PC-3 (cell line): ENCODE measurements around the gene ATXN10. TPM values are rescaled to one million over a fixed set of nuclear protein-coding genes. Genes with fewer than 3 reads are reported as not detected.

Experiments
- ATAC-seq: fragments of 200-7000 bp; cut with Tn5 transposase; 2 replicates; pipeline ENCODE4 v1.9.1; 2020; ENCODE audit warnings: mild to moderate bottlenecking, moderate library complexity
- BruUV-seq: library from RNA; stranded (reverse); fragments of 400-500 nt; replicated peaks from 2 replicates; lab custom pipeline; 2021; lab: Mats Ljungman, UMichigan
- CTCF ChIA-PET: fragments of 300-600 bp; sonication (Branson Sonifier 250); formaldehyde crosslinking; loops from one replicate; lab custom pipeline; 2022; ENCODE audit warnings: antibody characterized with exemption; lab: Charles Lee
- POLR2A ChIA-PET: fragments of 300-600 bp; sonication (Branson Sonifier 250); formaldehyde crosslinking; loops from one replicate; lab custom pipeline; 2022; ENCODE audit warnings: antibody characterized with exemption; ENCODE audit not compliant: unreplicated experiment; lab: Charles Lee
- DNase-seq: peaks from one replicate; pipeline ENCODE4 v3.0.0-alpha.2; 2015
- H2AFZ ChIP-seq: fragments of 300-600 bp; sonication (generic); 2 replicates; pipeline ENCODE4 v1.6.0; 2016; ENCODE audit warnings: antibody characterized with exemption, low read length
- H3F3A ChIP-seq: fragments of 300-600 bp; sonication (generic); one replicate; pipeline ENCODE4 v1.6.0; 2017; ENCODE audit warnings: antibody characterized with exemption, low read length, control low read depth, mild to moderate bottlenecking; ENCODE audit not compliant: unreplicated experiment
- H3K27ac ChIP-seq: fragments of 300-600 bp; sonication (generic); 2 replicates; pipeline ENCODE4 v1.5.1; 2016; ENCODE audit warnings: mild to moderate bottlenecking, low read length
- H3K27me3 ChIP-seq: fragments of 300-600 bp; sonication (generic); 2 replicates; pipeline ENCODE4 v1.6.1; 2016; ENCODE audit warnings: low read length, mixed read lengths
- H3K36me3 ChIP-seq: fragments of 300-600 bp; sonication (generic); 2 replicates; pipeline ENCODE4 v1.6.1; 2016; ENCODE audit warnings: low read depth, mixed run types, low read length, mixed read lengths
- H3K4me1 ChIP-seq: fragments of 300-600 bp; sonication (generic); 2 replicates; pipeline ENCODE4 v1.5.1; 2016; ENCODE audit warnings: low read length; ENCODE audit not compliant: insufficient read depth
- H3K4me2 ChIP-seq: fragments of 300-600 bp; sonication (generic); 2 replicates; pipeline ENCODE4 v1.6.0; 2016; ENCODE audit warnings: low read length
- H3K4me3 ChIP-seq: fragments of 300-600 bp; sonication (generic); 2 replicates; pipeline ENCODE4 v1.5.1; 2016; ENCODE audit warnings: mild to moderate bottlenecking, low read length, mixed read lengths
- H3K79me2 ChIP-seq: fragments of 300-600 bp; sonication (generic); 2 replicates; pipeline ENCODE4 v1.6.1; 2017; ENCODE audit warnings: low read length, mixed read lengths
- H3K9ac ChIP-seq: fragments of 300-600 bp; sonication (generic); 2 replicates; pipeline ENCODE4 v1.6.0; 2016; ENCODE audit warnings: mild to moderate bottlenecking, low read length
- H3K9me2 ChIP-seq: fragments of 300-600 bp; sonication (generic); replicated peaks from 2 replicates; pipeline ENCODE4 v1.6.1; 2016; ENCODE audit warnings: mixed run types, low read length, mixed read lengths
- H3K9me3 ChIP-seq: fragments of 300-600 bp; sonication (generic); 2 replicates; pipeline ENCODE4 v1.6.1; 2016; ENCODE audit warnings: low read length, mixed read lengths
- H4K20me1 ChIP-seq: fragments of 300-600 bp; sonication (generic); 2 replicates; pipeline ENCODE4 v1.6.1; 2016; ENCODE audit warnings: low read length, mixed read lengths
- CTCF ChIP-seq: fragments of 300-600 bp; sonication (generic); conservative IDR thresholded peaks from 2 replicates; pipeline ENCODE4 v1.5.1; 2017; ENCODE audit warnings: antibody characterized with exemption, low read depth, mild to moderate bottlenecking, low read length
- EZH2 ChIP-seq: fragments of 300-600 bp; sonication (generic); IDR thresholded peaks from one replicate; pipeline ENCODE4 v1.6.1; 2017; ENCODE audit warnings: antibody characterized with exemption, mild to moderate bottlenecking, low read length; ENCODE audit not compliant: unreplicated experiment
- EZH2phosphoT487 ChIP-seq: fragments of 300-600 bp; sonication (generic); IDR thresholded peaks from 2 replicates; pipeline ENCODE4 v1.6.1; 2018; ENCODE audit warnings: mild to moderate bottlenecking, antibody characterized with exemption, low read length, borderline replicate concordance
- intact Hi-C: fragments of 100-400 bp; cut with micrococcal nuclease; formaldehyde crosslinking; loops from 2 replicates; pipeline ENCODE4 v1.9.0; 2023
- total RNA-seq: library from RNA; depleted of rRNA; stranded (reverse); fragments of >200 nt; gene quantifications from 2 replicates; pipeline ENCODE4 v1.2.3, GENCODE V29; 2014

The ATXN10 gene
- total RNA-seq, 1 experiment from 2014 or later, result 40.6 TPM

DNA sequence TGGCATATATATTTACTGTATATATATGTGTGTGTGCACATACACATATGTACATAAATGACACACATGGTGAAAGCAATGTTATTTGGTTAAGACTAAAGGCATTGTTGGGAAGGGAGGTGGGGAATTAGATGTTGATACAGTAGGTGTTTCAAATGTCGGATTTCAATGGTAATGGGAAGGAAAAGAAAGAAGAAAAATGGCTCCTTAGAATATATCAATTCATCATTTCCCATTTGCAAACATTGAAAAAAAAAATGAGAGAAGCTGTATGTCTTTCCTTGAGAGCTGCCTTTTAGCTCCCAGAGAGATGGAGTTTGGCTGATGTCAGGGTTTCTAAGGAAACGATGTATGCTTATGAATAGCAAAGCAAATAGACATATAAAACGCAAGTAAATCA is 33.4 kb upstream of the ATXN10 start:
- Histone ChIP-seq H3K36me3 (no peaks in the 10 kb centered on the region), H3K4me2 (peak overlapping the region; percentile 68), H3K9me3 (no peaks in the 10 kb centered on the region), H3K4me1 (peaks cover 23% of the 10 kb centered on the region), H2AFZ (peak overlapping the region; percentile 84; the same call in 1 of the 2 replicates), H3K4me3 (peak overlapping the region; percentile 41; the same call in 1 of the 2 replicates), H4K20me1 (no peaks in the 10 kb centered on the region), H3K27me3 (no peaks in the 10 kb centered on the region), H3K9ac (peak overlapping the region; percentile 77), H3K9me2 (no peaks in the 10 kb centered on the region), H3K79me2 (no peaks in the 10 kb centered on the region), H3F3A (peaks cover 3% of the 10 kb centered on the region), H3K27ac (peak overlapping the region; percentile 96)
- CTCF ChIA-PET, result no interaction called here
- no TSS peak for BruUV-seq
- no peak for DNase-seq
- ATAC-seq, result no peak
- no peak for TF ChIP-seq EZH2
- no peak for TF ChIP-seq EZH2phosphoT487
- TF ChIP-seq CTCF, result no peak
- POLR2A ChIA-PET, result no interaction called here
- intact Hi-C loops, result loop anchor here (2.0 kb wide), 1 partner anchor 59 kb away; no protein-coding TSS in a partner anchor

DNA sequence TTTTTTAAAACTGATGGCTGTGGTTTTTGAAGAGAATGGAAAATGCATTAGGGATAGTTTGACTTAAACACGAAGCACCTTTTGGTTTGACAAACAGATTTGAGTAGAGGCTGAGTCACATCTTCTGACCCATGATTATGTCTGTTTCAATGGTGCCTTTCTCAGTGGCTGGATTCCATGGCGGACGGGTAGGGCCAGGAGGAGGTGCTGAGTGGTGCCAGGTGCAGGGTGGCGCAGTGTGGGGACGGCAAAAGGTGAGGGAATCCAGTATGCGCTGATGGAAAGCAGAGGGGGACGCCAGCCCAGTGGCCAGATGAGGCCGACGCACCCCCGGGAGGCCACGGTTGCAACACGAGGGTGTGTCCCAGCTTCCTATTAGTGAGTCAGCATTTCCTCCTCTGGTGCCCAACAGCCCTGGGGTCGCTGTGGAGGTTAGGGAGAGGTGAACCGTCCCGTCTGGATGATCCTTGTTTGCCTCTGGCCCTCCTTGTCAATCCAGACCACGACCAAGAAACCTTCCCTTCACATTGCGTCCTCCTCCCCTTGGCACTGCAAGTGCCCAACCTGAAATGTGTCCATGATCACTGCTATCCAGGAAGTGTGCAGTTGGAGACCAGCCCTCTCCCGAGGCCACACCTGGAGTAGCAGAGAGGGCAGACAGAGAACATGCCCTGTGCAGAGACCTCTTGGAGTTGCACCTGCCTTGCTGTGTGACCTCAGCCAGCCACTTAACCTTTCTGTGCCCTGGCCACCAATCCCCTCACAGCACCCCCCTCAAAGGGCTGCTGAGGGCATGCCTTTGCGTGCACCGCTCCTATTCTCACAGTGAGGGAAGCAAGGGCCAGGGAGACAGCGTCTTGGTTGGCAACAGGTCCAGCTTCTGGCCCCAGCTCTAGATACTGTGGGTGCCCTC is 32.5 kb upstream of the ATXN10 start:
- Histone ChIP-seq H3K4me3 (peak overlapping the region; percentile 41; the same call in 1 of the 2 replicates), H3K79me2 (no peaks in the 10 kb centered on the region), H3K4me1 (peaks cover 23% of the 10 kb centered on the region), H2AFZ (peak overlapping the region; percentile 84), H3F3A (peaks cover 3% of the 10 kb centered on the region), H3K36me3 (no peaks in the 10 kb centered on the region), H3K4me2 (peak overlapping the region; percentile 68), H3K9ac (peak overlapping the region; percentile 77), H3K27me3 (no peaks in the 10 kb centered on the region), H3K9me3 (no peaks in the 10 kb centered on the region), H3K27ac (peak overlapping the region; percentile 96), H3K9me2 (no peaks in the 10 kb centered on the region), H4K20me1 (no peaks in the 10 kb centered on the region)
- TF ChIP-seq EZH2phosphoT487 (no peak), CTCF (no peak), EZH2 (no peak)
- CTCF ChIA-PET, result interaction anchor here (0.6 kb wide), 1 partner anchor 386 kb away, joined by 3 read pairs; no protein-coding TSS in a partner anchor
- ATAC-seq (peak; percentile 88), DNase-seq (peak; percentile 77)
- no TSS peak for BruUV-seq
- intact Hi-C loops, result loop anchor here (2.0 kb wide), 1 partner anchor 60 kb away; no protein-coding TSS in a partner anchor
- POLR2A ChIA-PET, result no interaction called here
